Activated T-helper 9 cell treated with anti-CD3 and anti-CD28 coated beads, Interleukin-2, amount 50 U/mL, for 16 hours (primary cell): ENCODE measurements around the gene ZBTB37.
"Not testable (repeated sequence)": the region's sequence is repeated elsewhere in the genome, so short reads cannot be mapped to it uniquely, and the experiment has no call there.

ENCODE experiments used
- DNase-seq: peaks from one replicate; pipeline ENCODE4 v3.0.0-alpha.2; 2020; ENCODE audit warnings: low read depth

Gene ZBTB37

GRCh38 chr1:173914366-173914871 is 46.2 kb downstream of the ZBTB37 start:
- no peak for DNase-seq

- no peak for DNase-seq
Measured at GRCh38 chr1:173915596-173915995, 47.4 kb downstream of the ZBTB37 start.

GRCh38 chr1:173916667-173917066 is 48.5 kb downstream of the ZBTB37 start:
- DNase-seq: no peak

GRCh38 chr1:173917149-173917548 is 49.0 kb downstream of the ZBTB37 start, which contains the start of gene SERPINC1:
Gene SERPINC1, minus strand, starts transcription at chr1:173917327. Its CDS starts 68 bp downstream, at chr1:173917259.
- DNase-seq: no peak

- DNase-seq: no peak
Measured at GRCh38 chr1:173917635-173918493, 49.7 kb downstream of the ZBTB37 start.

- DNase-seq: no peak
Measured at GRCh38 chr1:173920861-173921260, 52.7 kb downstream of the ZBTB37 start.

- no peak for DNase-seq
Measured at GRCh38 chr1:173925306-173926242, 57.4 kb downstream of the ZBTB37 start.

- not testable (repeated sequence) for DNase-seq
Measured at GRCh38 chr1:173930541-173930940, 62.4 kb downstream of the ZBTB37 start.

- DNase-seq: no peak
Measured at GRCh38 chr1:173934440-173934839, 66.3 kb downstream of the ZBTB37 start.

- DNase-seq: no peak
Measured at GRCh38 chr1:173937062-173937461, 68.9 kb downstream of the ZBTB37 start.

- no peak for DNase-seq
Measured at GRCh38 chr1:173946380-173946921, 78.3 kb downstream of the ZBTB37 start.

GRCh38 chr1:173948594-173948993 is 80.4 kb downstream of the ZBTB37 start:
- no peak for DNase-seq
